OCI-LY7 (cell line): ENCODE results near the gene SLC29A3. TPM values are rescaled to one million over a fixed set of nuclear protein-coding genes. Genes with fewer than 3 reads are reported as not detected.

Experiments
- BruUV-seq: library from RNA; stranded (reverse); fragments of 400-500 nt; replicated peaks from 2 replicates; lab custom pipeline; 2021; lab: Mats Ljungman, UMichigan
- CTCF ChIA-PET: fragments of 300-600 bp; sonication (Branson Sonifier 250); formaldehyde crosslinking; loops from one replicate; lab custom pipeline; 2022; ENCODE audit warnings: antibody characterized with exemption; ENCODE audit not compliant: unreplicated experiment; lab: Charles Lee
- POLR2A ChIA-PET: fragments of 300-600 bp; sonication (Branson Sonifier 250); formaldehyde crosslinking; loops from one replicate; lab custom pipeline; 2022; ENCODE audit warnings: antibody characterized with exemption; lab: Charles Lee
- DNase-seq: peaks from one replicate; pipeline ENCODE4 v3.0.0-alpha.2; 2015; ENCODE audit warnings: low spot score
- H2AFZ ChIP-seq: fragments of 200-600 bp; sonication (generic), shearing (Covaris generic); 2 replicates; pipeline ENCODE4 v1.6.1; 2014; ENCODE audit warnings: mild to moderate bottlenecking, antibody characterized with exemption, low read length, moderate library complexity
- H3K27ac ChIP-seq: fragments of 200-600 bp; sonication (generic); 2 replicates; pipeline ENCODE4 v1.5.1; 2014; ENCODE audit warnings: mixed run types, low read depth, mild to moderate bottlenecking, moderate library complexity, low read length, inconsistent platforms; ENCODE audit not compliant: poor library complexity, severe bottlenecking
- H3K36me3 ChIP-seq: fragments of 200-600 bp; sonication (generic); 2 replicates; pipeline ENCODE4 v1.6.1; 2014; ENCODE audit warnings: mild to moderate bottlenecking, antibody characterized with exemption, low read length, moderate library complexity, mixed read lengths; ENCODE audit not compliant: insufficient read depth
- H3K4me1 ChIP-seq: fragments of 200-600 bp; sonication (generic); 2 replicates; pipeline ENCODE4 v1.5.1; 2014; ENCODE audit warnings: mild to moderate bottlenecking, low read length; ENCODE audit not compliant: insufficient read depth, poor library complexity, severe bottlenecking
- H3K4me2 ChIP-seq: fragments of 200-600 bp; sonication (generic); 2 replicates; pipeline ENCODE4 v1.6.1; 2014; ENCODE audit warnings: mild to moderate bottlenecking, low read length
- H3K4me3 ChIP-seq: fragments of 200-600 bp; sonication (generic); 2 replicates; pipeline ENCODE4 v1.5.1; 2014; ENCODE audit warnings: mild to moderate bottlenecking, low read depth, low read length; ENCODE audit not compliant: poor library complexity, severe bottlenecking
- H3K79me2 ChIP-seq: fragments of 200-600 bp; sonication (generic); 2 replicates; pipeline ENCODE4 v1.6.1; 2016; ENCODE audit warnings: low read depth, mild to moderate bottlenecking, low read length, moderate library complexity, mixed read lengths; ENCODE audit not compliant: insufficient read depth
- H3K9me2 ChIP-seq: fragments of 200-600 bp; sonication (generic); 2 replicates; pipeline ENCODE4 v1.6.1; 2016; ENCODE audit warnings: mild to moderate bottlenecking, low read length, mixed read lengths; ENCODE audit not compliant: insufficient read depth
- H3K9me3 ChIP-seq: fragments of 200-600 bp; sonication (generic); 2 replicates; pipeline ENCODE4 v1.6.1; 2014; ENCODE audit warnings: mild to moderate bottlenecking, mixed run types, low read length, mixed read lengths
- H4K20me1 ChIP-seq: fragments of 200-600 bp; sonication (generic); 2 replicates; pipeline ENCODE4 v1.6.1; 2014; ENCODE audit warnings: mild to moderate bottlenecking, antibody characterized with exemption, low read length, moderate library complexity, mixed read lengths; ENCODE audit not compliant: insufficient read depth
- EZH2phosphoT487 ChIP-seq: fragments of 200-600 bp; sonication (generic); IDR thresholded peaks from 2 replicates; pipeline ENCODE4 v1.6.1; 2018; ENCODE audit warnings: low read depth, borderline replicate concordance, mild to moderate bottlenecking, mixed run types, antibody characterized with exemption, low read length, moderate library complexity, mixed read lengths
- intact Hi-C: fragments of 100-400 bp; cut with micrococcal nuclease; formaldehyde crosslinking; loops from one replicate; pipeline ENCODE4 v1.10.0; 2022; ENCODE audit not compliant: unreplicated experiment
- total RNA-seq, 2 experiments: library from RNA; depleted of rRNA in 1 of 2; stranded (reverse); fragments of >200 nt in 1 of 2; shearing (Covaris generic) in 1 of 2; gene quantifications; 2 replicates each; pipeline ENCODE4 v1.2.3, GENCODE V29; 2014 to 2022
- TF ChIP-seq, protein P1 (sequence below): fragments of 200-600 bp; sonication (generic); conservative IDR thresholded peaks from 2 replicates; pipeline ENCODE4 v1.5.1; 2014; ENCODE audit warnings: mild to moderate bottlenecking, antibody characterized with exemption, low read length, moderate library complexity, mixed read lengths

SLC29A3 gene
- total RNA-seq, 2 experiments from 2014 or later = 1.7 to 8.2 TPM

DNA sequence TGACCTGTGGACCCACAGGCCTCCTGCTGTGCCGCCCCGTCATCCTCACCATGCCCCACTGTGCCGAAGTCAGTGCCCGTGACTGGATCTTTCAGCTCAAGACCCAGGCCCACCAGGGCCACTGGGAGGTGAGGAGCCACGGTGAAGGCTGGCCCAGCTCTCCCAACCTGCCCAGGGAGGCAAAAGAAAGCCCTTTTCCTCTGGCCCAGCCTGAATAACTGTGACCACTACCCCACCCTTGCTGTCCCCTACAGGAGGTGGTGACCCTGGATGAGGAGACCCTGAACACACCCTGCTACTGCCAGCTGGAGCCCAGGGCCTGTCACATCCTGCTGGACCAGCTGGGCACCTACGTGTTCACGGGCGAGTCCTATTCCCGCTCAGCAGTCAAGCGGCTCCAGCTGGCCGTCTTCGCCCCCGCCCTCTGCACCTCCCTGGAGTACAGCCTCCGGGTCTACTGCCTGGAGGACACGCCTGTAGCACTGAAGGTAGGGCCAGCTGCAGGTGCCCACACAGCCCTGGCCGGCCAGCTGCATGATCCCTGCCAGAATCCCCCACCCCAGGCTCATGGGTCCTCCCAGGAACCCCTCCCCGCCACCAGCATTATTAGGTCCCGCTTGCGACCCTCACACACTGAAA is 25.5 kb upstream of the SLC29A3 start:
- H3K4me3 ChIP-seq = no peak overlapping the region
- no peak for DNase-seq
- H3K4me2 ChIP-seq = no peak overlapping the region
- no peaks in the 10 kb centered on the region for H3K4me1 ChIP-seq
- intact Hi-C loops = no loop called here
- H3K9me3 ChIP-seq = no peaks in the 10 kb centered on the region
- no peak overlapping the region for H3K27ac ChIP-seq
- H4K20me1 ChIP-seq = no peaks in the 10 kb centered on the region; the same call in 1 of the 2 replicates
- H2AFZ ChIP-seq = no peak overlapping the region
- no peaks in the 10 kb centered on the region for H3K79me2 ChIP-seq
- TF ChIP-seq, protein P1, sequence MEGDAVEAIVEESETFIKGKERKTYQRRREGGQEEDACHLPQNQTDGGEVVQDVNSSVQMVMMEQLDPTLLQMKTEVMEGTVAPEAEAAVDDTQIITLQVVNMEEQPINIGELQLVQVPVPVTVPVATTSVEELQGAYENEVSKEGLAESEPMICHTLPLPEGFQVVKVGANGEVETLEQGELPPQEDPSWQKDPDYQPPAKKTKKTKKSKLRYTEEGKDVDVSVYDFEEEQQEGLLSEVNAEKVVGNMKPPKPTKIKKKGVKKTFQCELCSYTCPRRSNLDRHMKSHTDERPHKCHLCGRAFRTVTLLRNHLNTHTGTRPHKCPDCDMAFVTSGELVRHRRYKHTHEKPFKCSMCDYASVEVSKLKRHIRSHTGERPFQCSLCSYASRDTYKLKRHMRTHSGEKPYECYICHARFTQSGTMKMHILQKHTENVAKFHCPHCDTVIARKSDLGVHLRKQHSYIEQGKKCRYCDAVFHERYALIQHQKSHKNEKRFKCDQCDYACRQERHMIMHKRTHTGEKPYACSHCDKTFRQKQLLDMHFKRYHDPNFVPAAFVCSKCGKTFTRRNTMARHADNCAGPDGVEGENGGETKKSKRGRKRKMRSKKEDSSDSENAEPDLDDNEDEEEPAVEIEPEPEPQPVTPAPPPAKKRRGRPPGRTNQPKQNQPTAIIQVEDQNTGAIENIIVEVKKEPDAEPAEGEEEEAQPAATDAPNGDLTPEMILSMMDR = no peak
- no peak for TF ChIP-seq EZH2phosphoT487
- CTCF ChIA-PET = interaction anchor here (0.6 kb wide), 1 partner anchor 1538 kb away, joined by 3 read pairs; no protein-coding TSS in a partner anchor
- H3K36me3 ChIP-seq = no peaks in the 10 kb centered on the region
- POLR2A ChIA-PET = interaction anchor here (0.6 kb wide), 1 partner anchor 18 kb away, joined by 5 read pairs; no protein-coding TSS in a partner anchor
- no peaks in the 10 kb centered on the region for H3K9me2 ChIP-seq
- no TSS peak for BruUV-seq

DNA sequence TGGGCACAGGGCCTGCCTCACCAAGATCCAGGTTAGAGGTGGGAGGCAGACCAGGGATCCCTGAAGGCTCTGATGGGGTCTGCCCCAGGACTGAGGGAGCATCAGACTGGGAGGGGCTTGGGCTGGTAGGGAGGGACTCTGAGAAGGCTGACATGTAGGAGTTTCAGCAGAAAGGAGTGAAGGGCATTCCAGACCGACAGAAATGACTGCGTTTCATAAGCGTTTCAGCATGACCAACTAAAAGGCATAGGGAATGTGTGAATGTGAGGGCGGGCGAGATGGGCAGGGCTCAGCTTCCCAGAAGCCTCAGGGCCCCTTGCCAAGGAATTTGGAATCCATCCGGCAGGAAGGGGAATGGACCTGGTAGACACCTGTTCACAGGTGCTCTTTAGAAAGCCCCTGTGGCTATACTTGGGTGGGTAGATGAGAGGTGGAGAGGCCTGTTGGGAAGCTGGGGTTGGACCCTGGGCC is 24.9 kb upstream of the SLC29A3 start:
- H2AFZ ChIP-seq = no peak overlapping the region
- H3K9me3 ChIP-seq = no peaks in the 10 kb centered on the region
- POLR2A ChIA-PET = no interaction called here
- CTCF ChIA-PET = no interaction called here
- TF ChIP-seq EZH2phosphoT487 = no peak
- TF ChIP-seq, protein P1 = no peak
- H3K4me2 ChIP-seq = no peak overlapping the region
- H3K4me1 ChIP-seq = no peaks in the 10 kb centered on the region
- no peak for DNase-seq
- no peaks in the 10 kb centered on the region for H3K36me3 ChIP-seq
- no peaks in the 10 kb centered on the region; the same call in 1 of the 2 replicates for H4K20me1 ChIP-seq
- intact Hi-C loops = no loop called here
- no TSS peak for BruUV-seq
- H3K4me3 ChIP-seq = no peak overlapping the region
- H3K9me2 ChIP-seq = no peaks in the 10 kb centered on the region
- no peak overlapping the region for H3K27ac ChIP-seq
- H3K79me2 ChIP-seq = no peaks in the 10 kb centered on the region

DNA sequence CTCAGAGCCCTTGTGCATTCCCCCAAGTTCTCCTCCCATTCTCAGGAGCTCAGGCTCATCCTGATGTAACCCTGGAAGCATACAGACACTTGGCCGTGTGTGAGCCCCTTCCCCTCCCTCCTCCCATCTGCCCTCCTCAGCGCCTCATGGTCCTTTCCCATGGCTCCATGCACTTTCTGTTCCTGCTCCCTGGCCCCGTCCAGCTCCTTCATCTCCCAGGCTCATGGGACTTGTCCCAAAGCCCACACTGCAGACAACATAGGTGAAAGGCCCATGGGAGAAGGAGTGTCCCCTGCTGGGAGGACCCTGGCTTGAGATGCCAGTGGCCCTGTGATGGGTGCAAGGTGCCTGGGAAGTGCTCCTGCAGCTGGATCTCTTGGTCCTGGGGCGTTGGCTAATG is 24.2 kb upstream of the SLC29A3 start:
- Histone ChIP-seq H3K9me2 (no peaks in the 10 kb centered on the region), H3K4me3 (no peak overlapping the region), H3K4me2 (no peak overlapping the region), H3K79me2 (no peaks in the 10 kb centered on the region), H2AFZ (no peak overlapping the region), H3K9me3 (no peaks in the 10 kb centered on the region), H4K20me1 (no peaks in the 10 kb centered on the region; the same call in 1 of the 2 replicates), H3K36me3 (no peaks in the 10 kb centered on the region), H3K27ac (no peak overlapping the region), H3K4me1 (no peaks in the 10 kb centered on the region)
- intact Hi-C loops = no loop called here
- DNase-seq = no peak
- no TSS peak for BruUV-seq
- CTCF ChIA-PET = no interaction called here
- TF ChIP-seq, protein P1 = no peak
- no peak for TF ChIP-seq EZH2phosphoT487
- POLR2A ChIA-PET = no interaction called here
